Urinary bladder (tissue), 4 donors: ENCODE measurements around the gene SSUH2. TPM values are rescaled to one million over a fixed set of nuclear protein-coding genes. Genes with fewer than 3 reads are reported as not detected.
"Not testable (repeated sequence)": the region's sequence is repeated elsewhere in the genome, so short reads cannot be mapped to it uniquely, and the experiment has no call there.

Experiments
- DNase-seq: peaks from one replicate; pipeline ENCODE4 v3.0.0-alpha.2; 2015; ENCODE audit errors: extremely low spot score
- H3K27ac ChIP-seq: one replicate; pipeline ENCODE4 v1.5.1; 2013; ENCODE audit warnings: low read depth, mild to moderate bottlenecking, moderate library complexity
- H3K36me3 ChIP-seq: one replicate; pipeline ENCODE4 v1.6.1; 2013; ENCODE audit warnings: mild to moderate bottlenecking, moderate library complexity; ENCODE audit not compliant: insufficient read depth
- H3K4me1 ChIP-seq: one replicate; pipeline ENCODE4 v1.6.1; 2013; ENCODE audit warnings: mild to moderate bottlenecking, moderate library complexity; ENCODE audit not compliant: insufficient read depth
- H3K4me3 ChIP-seq: one replicate; pipeline ENCODE4 v1.5.1; 2013; ENCODE audit warnings: low read depth, low read length
- WGBS: extraction: QIAGEN DNeasy Blood & Tissue Kit; methylation state at CpG from one replicate; pipeline ENCODE4 v1.1.7; 2013; 5-methylcytosine and 5-hydroxymethylcytosine counted together
- polyA plus RNA-seq: library from polyadenylated mRNA; stranded (reverse); fragments of 200-250 nt; gene quantifications from one replicate; pipeline ENCODE4 v1.2.3, GENCODE V29; 2013
- total RNA-seq: library from RNA; depleted of rRNA; stranded (reverse); fragments of >200 nt; gene quantifications from one replicate; pipeline ENCODE4 v1.2.3, GENCODE V29; 2014
- donor health status: healthy with polysubstance abuse.
- donor health status: healthy.

SSUH2 gene
- total RNA-seq (0.90 TPM), polyA plus RNA-seq (0.49 TPM)

DNA sequence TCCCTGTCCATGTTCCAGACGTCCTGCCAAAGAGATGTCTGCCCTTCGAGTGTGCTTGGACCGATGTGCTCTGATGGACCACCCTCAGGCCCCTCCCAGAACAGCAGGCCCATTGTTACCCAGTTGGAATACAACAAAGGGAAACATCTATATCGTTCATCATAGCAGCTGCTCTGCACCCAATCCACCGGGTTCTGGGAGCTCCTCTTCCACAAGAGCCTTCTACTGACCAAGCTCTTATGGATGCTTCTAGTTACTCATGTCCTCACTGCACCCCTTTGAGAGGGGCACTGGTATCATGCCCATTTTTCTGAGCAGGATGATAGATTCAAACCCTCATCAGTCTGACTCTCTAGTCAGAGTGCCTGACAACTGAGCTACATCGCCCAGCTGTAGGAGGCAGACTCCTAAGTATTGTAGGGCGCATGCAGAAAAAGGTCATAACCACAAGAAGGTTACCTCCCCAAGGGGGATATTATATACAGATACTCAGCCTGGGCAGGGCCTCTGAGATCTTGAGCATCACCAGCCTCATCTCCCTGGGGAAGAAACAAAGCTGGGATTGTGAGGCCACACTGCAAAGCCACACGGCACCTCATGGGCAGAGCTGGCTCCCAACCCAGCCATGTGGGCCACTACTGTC lies at the start of gene SSUH2:
SSUH2 (minus strand) TSS at position 51 of the 643 bp plus-strand sequence; CDS start at position 11, 40 bp downstream.
- no peak for DNase-seq
- no peaks in the 10 kb centered on the region for H3K36me3 ChIP-seq
- no peak within 1 kb of the TSS for H3K27ac ChIP-seq
- WGBS = 82% methylated on average over 8 of the region's 8 CpGs
- no peaks in the 10 kb centered on the region for H3K4me1 ChIP-seq
- no peak within 1 kb of the TSS for H3K4me3 ChIP-seq

DNA sequence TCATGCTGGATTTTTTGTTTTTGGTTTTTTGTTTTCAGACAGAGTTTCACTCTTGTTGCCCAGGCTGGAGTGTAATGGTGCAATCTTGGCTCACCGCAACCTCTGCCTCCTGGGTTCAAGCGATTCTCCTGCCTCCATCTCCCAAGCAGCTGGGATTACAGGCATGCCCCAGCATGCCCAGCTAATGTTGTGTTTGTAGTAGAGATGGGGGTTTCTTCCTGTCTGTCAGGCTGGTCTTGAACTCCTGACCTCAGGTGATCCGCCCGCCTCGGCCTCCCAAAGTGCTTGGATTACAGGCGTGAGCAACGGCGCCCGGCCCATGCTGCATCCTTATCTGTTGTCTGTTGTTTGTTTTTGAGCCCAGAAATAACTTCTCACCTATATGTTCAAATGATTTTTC lies 46.7 kb upstream of the SSUH2 start:
- 76% methylated on average over 9 of the region's 9 CpGs for WGBS
- DNase-seq, H3K4me3 ChIP-seq, H3K36me3 ChIP-seq, H3K27ac ChIP-seq, H3K4me1 ChIP-seq: not testable (repeated sequence)

DNA sequence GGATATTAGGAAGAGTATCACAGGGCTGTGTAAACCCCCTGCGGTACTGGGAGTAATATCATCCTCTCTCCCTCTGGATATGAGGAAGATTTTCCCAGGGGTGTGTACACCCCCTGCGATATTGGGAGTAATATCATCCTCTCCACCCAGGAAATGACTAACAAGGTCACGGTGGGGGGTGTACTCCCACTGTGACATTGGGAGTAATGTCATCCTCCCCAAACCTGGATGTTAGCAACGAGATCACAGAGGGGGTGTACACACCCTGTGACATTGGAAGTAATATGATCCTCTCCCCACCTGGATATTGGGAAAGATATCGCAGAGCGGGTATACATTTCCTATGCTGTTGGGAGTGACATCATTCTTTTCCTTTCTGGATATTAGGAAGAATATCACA lies 40.4 kb upstream of the SSUH2 start:
- H3K4me1 ChIP-seq, H3K4me3 ChIP-seq, H3K36me3 ChIP-seq, H3K27ac ChIP-seq, DNase-seq: not testable (repeated sequence)
- 80% methylated on average over 6 of the region's 6 CpGs for WGBS

DNA sequence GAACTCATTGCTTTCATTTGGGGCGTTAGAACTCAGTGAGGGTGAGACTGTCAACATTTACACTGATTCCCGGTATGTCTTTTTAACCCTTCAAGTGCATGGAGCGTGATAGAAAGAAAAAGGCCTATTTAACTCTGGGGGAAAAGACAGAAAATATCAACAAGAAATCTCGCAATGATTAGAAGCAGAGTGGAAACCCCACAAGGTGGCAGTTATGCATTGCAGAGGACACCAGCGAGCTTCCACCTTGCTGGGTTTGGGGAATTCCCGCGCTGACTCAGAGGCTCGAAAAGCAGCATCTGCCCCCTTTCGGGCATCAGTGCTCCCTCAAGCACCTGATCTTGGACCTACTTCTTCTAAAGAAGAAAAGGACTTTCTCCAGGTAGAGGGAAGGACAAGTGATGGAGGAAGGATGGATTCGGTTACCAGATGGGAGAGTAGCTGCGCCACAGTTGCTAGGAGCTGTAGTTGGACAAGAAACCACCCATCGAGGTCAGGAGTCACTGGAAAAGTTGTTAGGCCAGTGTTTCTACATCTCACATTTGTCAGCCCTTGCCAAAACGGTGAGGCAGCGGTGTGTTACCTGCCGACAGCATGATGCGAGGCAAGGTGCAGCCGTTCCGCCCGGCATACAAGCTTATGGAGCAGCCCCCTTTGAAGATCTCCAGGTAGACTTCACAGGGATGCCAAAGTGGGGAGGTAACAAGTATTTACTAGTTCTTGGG lies 38.4 kb upstream of the SSUH2 start:
- H3K27ac ChIP-seq, H3K4me3 ChIP-seq, H3K36me3 ChIP-seq, H3K4me1 ChIP-seq, DNase-seq: not testable (repeated sequence)
- WGBS = 78% methylated on average over 19 of the region's 19 CpGs

GRCh38 chr3:8681881-8682538 lies 37.4 kb upstream of the SSUH2 start:
- H3K4me1 ChIP-seq, H3K27ac ChIP-seq: not testable (repeated sequence)
- WGBS = 56% methylated on average over 9 of the region's 9 CpGs

DNA sequence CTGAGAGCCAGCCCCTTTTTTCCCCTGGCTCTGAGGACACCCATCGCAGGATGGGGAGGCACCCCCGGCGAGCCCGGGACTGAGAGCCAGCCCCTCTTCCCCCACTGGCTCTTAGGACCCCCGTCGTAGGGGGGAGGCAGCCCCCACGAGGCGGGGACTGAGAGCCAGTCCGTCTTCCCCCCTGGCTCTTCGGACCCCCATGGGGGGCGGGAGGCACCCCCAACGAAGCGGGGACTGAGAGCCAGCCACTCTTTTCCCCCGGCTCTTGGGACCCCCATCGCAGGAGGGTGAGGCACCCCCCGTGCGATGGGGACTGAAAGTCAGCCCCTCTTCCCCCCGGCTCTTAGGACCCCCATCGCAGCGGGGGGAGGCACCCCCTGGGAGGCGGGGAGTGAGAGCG lies 36.8 kb upstream of the SSUH2 start:
- 86% methylated on average over 22 of the region's 22 CpGs for WGBS
- Histone ChIP-seq H3K27ac (no peak overlapping the region), H3K4me1 (no peaks in the 10 kb centered on the region), H3K36me3 (no peaks in the 10 kb centered on the region), H3K4me3 (no peak overlapping the region)
- no peak for DNase-seq

More at GRCh38 chr3:8681881-8682538, 37.4 kb upstream of the SSUH2 start:
- not testable (repeated sequence) for DNase-seq, H3K36me3 ChIP-seq, H3K4me3 ChIP-seq

DNA sequence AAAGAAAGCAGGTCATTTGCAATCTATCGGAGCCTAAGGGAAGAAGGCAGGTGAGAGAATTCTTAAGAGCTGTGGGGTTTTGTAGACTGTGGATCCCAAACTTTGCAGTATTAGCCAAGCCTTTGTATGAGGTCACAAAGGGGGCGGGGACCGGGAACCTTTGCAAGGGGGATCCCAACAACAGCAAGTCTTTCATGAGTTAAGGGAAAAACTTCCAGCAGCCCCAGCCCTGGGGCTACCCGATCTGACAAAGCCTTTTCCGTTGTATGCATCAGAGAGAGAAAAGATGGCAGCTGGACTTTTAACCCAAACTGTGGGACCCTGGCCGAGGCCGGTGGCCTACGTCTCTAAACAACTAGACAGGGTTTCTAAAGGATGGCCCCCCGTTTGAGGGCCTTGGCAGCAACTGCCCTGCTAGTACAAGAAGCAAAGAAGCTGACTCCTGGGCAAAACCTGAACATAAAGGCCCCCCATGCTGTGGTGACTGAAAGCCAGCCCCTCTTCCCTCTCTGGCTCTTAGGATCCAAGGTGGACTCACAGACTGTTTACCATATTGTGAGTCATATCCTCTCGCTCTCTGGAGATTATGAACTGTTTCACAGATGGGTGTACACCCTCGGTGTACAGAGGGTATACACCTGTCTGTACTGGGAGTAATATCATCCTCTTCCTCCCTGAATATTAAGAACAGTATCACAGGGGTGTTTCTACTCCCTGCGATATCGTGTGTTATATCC lies 35.4 kb upstream of the SSUH2 start:
- not testable (repeated sequence) for H3K36me3 ChIP-seq, DNase-seq, H3K27ac ChIP-seq, H3K4me3 ChIP-seq, H3K4me1 ChIP-seq
- WGBS = 68% methylated on average over 13 of the region's 13 CpGs

- Histone ChIP-seq H3K36me3 (no peaks in the 10 kb centered on the region), H3K27ac (no peak overlapping the region), H3K4me1 (no peaks in the 10 kb centered on the region), H3K4me3 (no peak overlapping the region)
- no peak for DNase-seq
- WGBS = no CpG with 5 or more reads among the region's 19 CpGs
These were observed 34.2 kb upstream of the SSUH2 start for GRCh38 chr3:8678751-8679150.

DNA sequence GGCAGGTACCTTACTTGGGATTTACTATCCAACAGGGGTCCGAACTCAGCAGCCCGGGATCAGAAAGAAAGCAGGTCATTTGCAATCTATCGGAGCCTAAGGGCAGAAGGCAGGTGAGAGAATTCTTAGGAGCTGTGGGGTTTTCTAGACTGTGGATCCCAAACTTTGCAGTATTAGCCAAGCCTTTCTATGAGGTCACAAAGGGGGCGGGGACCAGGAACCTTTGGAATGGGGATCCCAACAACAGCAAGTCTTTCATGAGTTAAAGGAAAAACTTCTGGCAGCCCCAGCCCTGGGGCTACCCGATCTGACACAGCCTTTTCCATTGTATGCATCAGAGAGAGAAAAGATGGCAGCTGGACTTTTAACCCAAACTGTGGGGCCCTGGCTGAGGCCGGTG lies 32.7 kb upstream of the SSUH2 start:
- not testable (repeated sequence) for DNase-seq, H3K27ac ChIP-seq, H3K4me3 ChIP-seq, H3K36me3 ChIP-seq, H3K4me1 ChIP-seq
- WGBS = 84% methylated on average over 6 of the region's 6 CpGs

DNA sequence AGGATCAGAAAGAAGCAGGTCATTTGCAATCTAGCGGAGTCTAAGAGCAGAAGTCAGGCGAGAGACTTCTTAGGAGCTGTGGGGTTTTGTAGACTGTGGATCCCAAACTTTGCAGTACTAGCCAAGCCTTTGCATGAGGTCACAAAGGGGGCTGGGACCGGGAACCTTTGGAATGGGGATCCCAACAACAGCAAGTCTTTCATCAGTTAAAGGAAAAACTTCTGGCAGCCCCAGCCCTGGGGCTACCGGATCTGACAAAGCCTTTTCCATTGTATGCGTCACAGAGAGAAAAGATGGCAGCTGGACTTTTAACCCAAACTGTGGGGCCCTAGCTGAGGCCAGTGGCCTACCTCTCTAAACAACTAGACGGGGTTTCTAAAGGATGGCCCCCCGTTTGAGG lies 31.0 kb upstream of the SSUH2 start:
- not testable (repeated sequence) for H3K36me3 ChIP-seq, H3K4me1 ChIP-seq, H3K27ac ChIP-seq, H3K4me3 ChIP-seq, DNase-seq
- whole genome bisulfite sequencing = 78% methylated on average over 7 of the region's 7 CpGs

DNA sequence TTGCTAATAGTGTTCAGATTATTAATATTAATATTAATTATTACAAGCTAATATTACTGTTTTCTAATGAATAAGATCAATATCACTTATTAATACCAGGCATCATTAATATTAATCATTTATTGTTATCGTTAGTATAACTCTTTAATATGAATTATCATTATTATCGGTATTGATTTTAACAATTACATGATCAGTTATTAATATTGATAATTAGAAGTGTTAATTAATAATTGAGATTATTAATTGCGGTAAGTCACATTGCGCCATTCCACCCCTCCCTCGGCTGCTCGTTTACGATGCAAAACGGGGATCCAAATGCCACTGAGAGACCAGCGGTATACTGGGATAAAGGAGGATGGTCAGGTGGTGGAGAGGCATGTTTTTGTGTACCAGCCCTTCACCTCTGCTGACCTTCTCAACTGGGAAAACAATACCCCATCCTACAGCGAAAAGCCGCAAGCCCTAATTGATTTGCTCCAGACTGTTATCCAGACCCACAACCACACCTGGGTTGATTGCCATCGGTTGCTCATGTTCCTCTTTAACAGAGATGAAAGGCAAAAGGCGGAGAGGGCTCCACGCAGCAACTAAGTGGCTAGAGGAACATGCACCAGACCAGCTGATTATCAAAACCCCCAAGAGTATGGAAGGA lies 28.6 kb upstream of the SSUH2 start:
- H3K36me3 ChIP-seq = no peaks in the 10 kb centered on the region
- no peak overlapping the region for H3K4me3 ChIP-seq
- WGBS = 90% methylated on average over 14 of the region's 14 CpGs
- no peak for DNase-seq
- H3K4me1 ChIP-seq = no peaks in the 10 kb centered on the region
- no peak overlapping the region for H3K27ac ChIP-seq

DNA sequence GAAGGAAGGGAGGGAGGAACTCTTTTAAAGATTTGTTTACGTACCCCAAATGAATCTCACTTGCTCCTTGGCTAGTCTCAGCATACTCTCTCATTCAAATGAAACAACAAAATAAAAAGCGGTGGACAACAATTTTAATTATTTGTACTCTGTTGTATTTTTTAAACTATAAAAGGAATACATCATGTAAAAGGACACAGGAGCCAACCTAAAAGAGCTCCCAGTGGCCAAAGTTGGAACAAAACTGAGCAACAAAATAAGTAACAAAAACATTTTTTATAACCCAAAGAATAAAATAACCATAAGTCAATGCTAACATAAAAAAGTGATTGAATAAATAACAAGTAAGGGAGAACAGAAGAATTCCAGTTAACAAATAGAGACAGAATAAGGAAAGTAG lies 24.4 kb upstream of the SSUH2 start:
- no peaks in the 10 kb centered on the region for H3K4me1 ChIP-seq
- H3K27ac ChIP-seq = no peak overlapping the region
- WGBS = 72% methylated on average over 2 of the region's 2 CpGs
- H3K36me3 ChIP-seq = no peaks in the 10 kb centered on the region
- H3K4me3 ChIP-seq = no peak overlapping the region
- DNase-seq = no peak

GRCh38 chr3:8668216-8668615 lies 23.6 kb upstream of the SSUH2 start:
- no peak overlapping the region for H3K27ac ChIP-seq

More at GRCh38 chr3:8668216-8668615, 23.6 kb upstream of the SSUH2 start:
- Histone ChIP-seq H3K4me3 (no peak overlapping the region), H3K4me1 (no peaks in the 10 kb centered on the region), H3K36me3 (no peaks in the 10 kb centered on the region)
- no peak for DNase-seq
